SW480 (cell line): Measurements from ENCODE around the gene MCM5.
"Not testable (repeated sequence)": the region's sequence is repeated elsewhere in the genome, so short reads cannot be mapped to it uniquely, and the experiment has no call there.

ENCODE experiments used
- DNase-seq: peaks from one replicate; pipeline ENCODE4 v3.0.0-alpha.2; 2016; ENCODE audit warnings: low spot score

MCM5 gene

DNA sequence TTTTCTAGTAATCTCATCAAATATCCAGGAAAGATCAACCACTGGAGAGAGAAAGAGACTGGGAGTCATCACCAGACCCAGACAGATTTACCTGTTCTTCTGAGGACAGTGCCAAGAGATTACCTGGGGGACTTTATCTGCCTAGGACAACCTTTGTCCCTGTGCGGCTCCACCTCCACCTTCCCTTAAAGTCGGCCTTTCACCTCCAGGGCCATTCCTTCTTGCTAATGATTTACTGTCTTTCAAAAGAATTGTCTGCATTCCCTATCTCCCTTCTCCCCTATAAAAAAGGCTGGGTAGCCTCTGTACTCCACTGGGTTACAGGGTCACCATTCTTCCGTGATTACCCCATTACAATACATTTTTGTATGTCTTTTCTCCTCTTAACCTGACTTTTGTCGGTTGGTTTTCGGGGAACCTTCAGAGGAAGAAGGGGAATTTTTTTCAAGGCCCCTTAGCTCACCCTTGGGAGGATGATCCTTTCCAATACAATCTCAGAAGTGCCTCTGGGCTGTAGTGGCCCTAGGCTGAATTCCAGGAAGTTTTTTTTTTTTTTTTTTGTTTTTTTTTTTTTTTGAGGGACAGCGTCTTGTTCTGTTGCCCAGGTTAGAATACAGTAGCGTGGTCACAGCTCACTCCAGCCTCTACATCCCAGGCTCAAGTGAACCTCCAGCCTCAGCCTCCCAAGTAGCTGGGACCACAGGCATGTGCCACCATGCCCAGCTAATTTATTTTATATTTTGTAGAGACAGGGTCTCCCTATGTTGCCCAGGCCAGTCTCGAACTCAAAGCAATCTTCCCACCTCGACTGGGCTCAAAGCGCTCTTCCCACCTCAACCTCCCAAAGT, 20.6 kb upstream of the MCM5 start:
- no peak for DNase-seq

DNA sequence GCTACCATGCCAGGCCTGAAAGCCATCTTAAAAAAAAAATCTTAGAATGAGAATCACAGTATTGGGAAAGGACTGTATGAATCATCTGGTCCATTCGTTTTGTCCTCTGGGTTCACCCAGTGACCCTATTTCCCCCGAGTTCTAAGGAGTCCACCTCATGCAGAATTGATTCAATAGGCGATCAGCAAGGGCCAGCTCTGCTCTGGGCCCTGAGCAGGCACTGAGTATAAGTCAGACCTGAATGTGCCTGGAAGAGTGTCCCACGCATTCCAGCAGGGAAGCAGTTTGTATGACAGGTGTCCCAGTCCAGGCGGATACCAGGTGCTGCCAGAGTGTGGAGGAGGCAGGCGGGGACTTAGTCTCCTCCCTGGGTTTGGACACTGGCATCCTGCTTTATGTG, 19.9 kb upstream of the MCM5 start:
- DNase-seq: no peak

DNA sequence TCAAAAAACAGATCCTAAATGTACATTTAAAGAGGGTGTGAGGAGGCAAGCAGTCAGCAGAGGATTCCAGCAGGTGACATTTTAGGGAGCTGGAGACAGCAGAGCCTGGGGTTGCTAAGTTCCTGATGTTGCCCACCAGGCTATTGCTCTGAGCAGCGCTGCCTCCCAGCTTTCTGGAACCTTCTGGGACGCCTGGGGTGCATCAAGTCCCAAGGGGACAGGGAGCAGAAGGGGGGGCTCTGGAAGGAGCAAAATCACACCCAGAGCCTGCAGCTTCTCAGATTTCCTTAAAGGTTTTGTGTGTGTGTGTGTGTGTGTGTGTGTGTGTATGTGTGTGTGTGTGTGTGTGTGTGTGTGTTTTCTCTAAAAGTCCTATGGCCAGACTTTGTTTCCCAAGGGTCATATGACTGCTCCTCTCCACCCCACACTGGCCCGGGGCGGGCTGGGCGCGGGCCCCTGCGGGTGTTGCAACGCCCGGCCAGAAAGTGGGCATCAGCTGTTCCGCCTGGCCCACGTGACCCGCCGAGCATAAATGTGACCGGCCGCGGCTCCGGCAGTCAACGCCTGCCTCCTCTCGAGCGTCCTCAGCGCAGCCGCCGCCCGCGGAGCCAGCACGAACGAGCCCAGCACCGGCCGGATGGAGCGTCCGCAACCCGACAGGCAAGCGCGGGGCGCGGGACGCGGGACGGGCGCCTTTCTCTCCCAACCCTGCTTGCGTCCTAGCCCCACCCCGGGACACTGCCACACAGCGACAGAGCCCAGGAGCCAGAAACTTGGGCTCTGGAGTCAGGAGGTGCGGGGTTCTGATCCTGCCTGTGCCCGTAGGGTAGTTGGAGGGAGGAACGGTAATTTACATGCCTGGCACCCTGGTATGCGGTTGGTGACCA, 19.2 kb upstream of the MCM5 start, which contains the start of gene HMOX1:
Gene HMOX1, plus strand, starts transcription at position 560 of the 887 bp plus-strand sequence. Its CDS starts 78 bp downstream, at position 638.
- peak; percentile 65 for DNase-seq

DNA sequence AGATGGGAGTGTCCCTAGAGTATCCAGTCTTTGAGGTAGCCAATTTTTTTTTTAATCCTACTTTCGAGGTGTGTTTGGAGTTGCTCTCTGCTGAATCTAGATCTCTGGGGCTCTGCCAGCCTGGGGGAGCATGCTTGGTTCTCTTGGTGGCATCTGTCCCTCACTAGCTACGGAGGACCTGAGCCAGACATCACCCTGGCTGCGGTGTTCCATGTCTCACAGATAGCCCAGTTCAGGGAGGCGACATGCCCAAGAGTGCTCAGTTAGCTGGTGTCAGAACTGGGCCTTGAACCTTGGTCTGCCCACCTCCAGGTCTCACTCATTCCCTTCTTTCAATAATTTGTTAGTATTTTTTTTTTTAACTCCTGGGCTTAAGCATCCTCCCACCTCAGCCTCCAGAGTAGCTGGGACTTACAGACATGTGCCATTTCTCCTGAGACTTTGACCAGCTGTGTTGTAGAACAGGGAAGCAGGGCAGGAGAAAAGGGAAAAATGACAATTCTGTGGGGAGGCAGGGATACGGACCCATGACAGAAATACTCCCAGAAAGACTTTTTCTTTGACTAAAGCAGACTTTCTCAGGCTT, 18.4 kb upstream of the MCM5 start:
- DNase-seq: no peak

DNA sequence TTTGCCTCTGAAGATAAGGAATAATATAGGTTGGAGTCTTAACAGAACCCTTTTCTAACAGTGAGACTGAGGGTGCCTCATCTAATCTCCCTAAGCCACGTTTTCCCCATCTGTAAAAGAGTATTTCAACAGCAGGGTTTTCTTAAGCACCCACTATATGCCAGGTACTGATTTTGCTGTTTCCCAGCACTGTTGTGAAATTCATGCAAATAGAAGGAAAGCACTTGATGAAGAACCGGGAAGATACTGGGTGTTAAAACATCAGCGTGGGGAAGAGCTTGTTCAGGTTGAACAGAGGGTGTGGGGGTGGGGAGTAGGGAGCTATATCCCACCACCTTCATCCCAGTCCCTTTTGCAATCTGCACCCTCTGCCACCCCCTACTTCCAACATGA, 16.3 kb upstream of the MCM5 start:
- no peak for DNase-seq

DNA sequence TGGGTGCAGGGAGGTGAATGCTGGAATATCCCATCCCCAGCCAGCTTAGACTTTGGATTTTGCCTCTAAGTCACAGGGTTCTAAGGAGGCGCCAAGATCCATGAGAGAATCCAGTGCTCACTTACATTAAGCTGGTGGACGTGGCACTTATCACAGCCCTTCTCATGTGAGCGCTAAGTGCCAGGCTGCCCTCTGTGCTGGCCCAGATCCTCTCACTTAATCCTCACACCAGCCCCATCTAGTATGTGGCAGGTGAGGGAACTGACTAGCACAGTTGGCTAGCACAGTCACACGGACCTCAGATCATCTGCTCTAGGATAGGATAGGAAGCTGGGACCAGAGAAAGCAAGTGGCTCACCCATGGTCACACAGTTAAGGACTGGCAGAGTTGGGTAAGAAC, 15.4 kb upstream of the MCM5 start:
- no peak for DNase-seq

DNA sequence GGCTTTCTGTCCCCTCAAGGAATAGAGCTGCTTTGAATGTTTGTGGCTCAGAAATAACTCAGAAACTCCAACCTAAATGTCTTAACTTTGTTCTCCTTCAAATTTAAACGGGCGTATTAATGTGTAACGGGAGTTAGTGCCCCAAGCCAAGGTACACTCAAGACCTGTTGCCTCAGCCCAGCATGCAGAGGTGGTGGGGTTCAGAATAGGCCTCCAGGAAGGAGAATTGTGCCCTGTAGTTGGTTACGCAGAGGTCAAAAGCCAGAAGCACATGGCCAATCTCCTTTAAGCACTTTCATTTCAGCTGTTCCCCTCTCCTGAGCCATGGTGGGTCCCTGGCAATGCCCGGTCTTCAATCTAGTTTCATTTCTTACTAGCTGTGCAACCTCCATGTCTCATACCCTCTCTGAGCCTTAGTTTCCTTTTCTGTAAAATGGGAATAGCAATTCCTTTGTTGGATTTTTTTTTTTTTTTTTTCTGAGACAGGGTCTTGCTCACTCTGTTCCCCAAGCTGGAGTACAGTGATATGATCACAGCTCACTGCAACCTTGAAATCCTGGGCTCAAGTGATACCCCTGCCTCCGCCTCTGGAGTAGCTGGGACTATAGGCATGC, 14.9 kb upstream of the MCM5 start:
- no peak for DNase-seq

DNA sequence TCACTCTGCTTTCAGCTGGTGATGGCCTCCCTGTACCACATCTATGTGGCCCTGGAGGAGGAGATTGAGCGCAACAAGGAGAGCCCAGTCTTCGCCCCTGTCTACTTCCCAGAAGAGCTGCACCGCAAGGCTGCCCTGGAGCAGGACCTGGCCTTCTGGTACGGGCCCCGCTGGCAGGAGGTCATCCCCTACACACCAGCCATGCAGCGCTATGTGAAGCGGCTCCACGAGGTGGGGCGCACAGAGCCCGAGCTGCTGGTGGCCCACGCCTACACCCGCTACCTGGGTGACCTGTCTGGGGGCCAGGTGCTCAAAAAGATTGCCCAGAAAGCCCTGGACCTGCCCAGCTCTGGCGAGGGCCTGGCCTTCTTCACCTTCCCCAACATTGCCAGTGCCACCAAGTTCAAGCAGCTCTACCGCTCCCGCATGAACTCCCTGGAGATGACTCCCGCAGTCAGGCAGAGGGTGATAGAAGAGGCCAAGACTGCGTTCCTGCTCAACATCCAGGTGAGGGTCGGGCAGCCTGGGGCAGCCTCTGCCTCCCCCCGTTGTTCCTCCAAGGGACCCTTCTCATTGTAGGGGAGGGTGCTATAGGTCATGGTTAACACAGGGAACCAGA, 13.2 kb upstream of the MCM5 start:
- no peak for DNase-seq

DNA sequence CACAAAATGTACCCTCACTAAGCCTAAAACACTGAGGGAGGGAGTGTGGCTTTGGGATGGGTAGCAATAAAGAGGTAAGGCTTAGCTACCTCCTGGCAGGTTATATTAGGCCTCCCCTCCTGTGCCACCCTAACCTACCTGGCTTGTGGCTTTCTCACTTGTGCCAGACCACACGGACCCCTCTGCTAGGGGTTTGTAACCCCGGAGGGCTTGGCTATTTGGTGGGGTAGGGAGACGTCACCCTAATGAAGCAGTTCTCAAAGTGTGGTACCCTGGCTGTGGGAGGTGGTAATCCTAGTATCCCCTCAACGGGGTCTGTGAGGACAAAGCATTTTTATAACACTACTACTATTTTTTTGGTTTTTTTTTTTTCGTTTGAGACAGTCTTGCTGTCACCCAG, 9.0 kb upstream of the MCM5 start:
- no peak for DNase-seq

DNA sequence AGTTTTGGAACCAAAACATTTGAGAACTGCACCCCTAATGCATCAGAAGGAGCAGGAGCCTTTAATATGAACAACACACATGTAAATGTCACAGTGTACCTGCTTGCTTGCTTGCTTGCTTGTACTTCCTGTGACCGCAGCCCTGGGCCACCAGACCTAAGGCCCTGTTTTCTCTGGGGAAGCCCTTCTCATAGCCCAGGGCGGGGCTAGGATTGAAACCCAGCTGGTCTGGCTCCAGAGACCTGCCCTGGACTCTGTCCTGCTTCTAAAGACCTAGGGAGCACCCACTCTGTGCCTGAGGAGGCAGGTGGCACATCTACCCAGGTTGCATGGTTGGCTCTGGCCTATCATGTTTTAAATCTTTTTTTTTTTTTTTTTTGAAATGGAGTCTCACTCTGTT, 7.6 kb upstream of the MCM5 start:
- DNase-seq: no peak

DNA sequence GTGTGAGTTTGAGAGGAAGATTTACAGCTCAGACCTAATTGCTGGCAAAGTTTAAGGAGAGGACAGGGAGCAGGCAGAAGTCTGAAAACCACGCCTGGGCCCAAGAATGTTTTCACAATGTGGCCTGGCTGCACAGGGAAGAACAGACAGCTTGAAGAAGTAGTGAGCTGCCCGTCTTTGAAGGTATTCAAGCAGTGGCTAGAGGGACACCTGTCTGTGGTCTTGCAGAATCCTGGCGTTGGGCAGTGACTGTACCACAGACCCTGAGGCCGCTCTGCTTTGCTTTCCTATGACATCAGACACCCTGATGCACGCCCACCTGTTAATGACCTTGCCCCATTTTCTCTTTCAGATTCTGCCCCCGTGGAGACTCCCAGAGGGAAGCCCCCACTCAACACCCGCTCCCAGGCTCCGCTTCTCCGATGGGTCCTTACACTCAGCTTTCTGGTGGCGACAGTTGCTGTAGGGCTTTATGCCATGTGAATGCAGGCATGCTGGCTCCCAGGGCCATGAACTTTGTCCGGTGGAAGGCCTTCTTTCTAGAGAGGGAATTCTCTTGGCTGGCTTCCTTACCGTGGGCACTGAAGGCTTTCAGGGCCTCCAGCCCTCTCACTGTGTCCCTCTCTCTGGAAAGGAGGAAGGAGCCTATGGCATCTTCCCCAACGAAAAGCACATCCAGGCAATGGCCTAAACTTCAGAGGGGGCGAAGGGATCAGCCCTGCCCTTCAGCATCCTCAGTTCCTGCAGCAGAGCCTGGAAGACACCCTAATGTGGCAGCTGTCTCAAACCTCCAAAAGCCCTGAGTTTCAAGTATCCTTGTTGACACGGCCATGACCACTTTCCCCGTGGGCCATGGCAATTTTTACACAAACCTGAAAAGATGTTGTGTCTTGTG, 6.6 kb upstream of the MCM5 start:
- DNase-seq: no peak

DNA sequence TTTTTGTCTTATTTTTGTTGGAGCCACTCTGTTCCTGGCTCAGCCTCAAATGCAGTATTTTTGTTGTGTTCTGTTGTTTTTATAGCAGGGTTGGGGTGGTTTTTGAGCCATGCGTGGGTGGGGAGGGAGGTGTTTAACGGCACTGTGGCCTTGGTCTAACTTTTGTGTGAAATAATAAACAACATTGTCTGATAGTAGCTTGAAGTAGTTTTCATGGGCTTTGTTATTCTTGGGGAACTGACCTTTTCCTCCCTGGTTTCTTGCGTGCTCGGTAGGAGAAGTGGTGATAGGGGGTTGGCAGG, 6.0 kb upstream of the MCM5 start:
- DNase-seq: no peak

DNA sequence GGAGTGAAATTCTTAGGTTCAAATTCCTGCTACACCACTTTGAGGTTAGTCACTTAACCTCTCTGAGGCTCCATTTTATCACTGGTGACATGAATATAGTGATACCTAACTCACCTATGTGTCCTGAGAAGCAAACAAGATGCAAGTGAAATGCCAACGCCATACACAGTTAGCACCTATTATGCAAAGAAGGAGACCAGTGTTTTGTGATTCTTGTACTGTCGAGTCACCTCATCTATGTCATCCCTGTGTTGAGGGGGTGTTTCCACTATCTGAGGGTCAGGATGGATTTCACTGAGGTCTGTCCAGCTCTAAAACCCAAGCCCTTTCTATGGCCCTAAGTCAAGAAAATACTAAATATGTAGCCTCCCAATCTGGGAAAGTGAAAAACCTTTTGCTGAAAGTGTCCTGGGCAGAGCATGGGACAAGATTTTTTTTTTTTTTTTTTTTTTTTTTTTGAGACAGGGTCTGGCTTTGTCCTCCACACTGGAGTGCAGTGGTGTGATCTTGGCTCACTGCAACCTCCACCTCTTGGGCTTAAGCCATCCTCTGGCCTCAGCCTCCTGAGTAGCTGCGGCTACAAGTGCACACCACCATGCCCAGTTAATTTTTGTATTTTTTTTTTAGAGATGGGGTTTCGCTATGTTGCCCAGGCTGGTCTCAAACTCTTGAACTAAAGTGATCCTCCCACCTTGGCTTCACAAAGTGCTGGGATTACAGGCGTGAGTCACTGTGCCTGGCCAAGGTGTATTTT, 5.0 kb upstream of the MCM5 start:
- DNase-seq: no peak

DNA sequence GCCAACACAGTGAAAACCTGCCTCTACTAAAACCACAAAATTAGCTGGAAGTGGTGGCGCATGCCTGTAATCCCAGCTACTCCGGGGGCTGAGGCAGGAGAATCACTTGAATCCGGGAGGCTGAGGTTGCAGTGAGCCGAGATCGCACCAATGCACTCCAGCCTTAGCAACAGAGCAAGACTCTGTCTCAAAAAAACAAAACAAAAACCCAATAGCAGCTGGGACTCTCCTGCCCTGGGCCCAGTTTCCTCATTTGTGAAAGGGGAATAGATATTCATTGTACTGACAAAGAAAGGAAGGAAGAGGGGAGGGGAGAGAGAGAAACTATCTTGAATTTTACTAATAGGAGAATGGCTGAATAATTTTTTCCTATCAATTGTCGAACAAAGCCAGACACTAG, 3.3 kb upstream of the MCM5 start:
- not testable (repeated sequence) for DNase-seq

DNA sequence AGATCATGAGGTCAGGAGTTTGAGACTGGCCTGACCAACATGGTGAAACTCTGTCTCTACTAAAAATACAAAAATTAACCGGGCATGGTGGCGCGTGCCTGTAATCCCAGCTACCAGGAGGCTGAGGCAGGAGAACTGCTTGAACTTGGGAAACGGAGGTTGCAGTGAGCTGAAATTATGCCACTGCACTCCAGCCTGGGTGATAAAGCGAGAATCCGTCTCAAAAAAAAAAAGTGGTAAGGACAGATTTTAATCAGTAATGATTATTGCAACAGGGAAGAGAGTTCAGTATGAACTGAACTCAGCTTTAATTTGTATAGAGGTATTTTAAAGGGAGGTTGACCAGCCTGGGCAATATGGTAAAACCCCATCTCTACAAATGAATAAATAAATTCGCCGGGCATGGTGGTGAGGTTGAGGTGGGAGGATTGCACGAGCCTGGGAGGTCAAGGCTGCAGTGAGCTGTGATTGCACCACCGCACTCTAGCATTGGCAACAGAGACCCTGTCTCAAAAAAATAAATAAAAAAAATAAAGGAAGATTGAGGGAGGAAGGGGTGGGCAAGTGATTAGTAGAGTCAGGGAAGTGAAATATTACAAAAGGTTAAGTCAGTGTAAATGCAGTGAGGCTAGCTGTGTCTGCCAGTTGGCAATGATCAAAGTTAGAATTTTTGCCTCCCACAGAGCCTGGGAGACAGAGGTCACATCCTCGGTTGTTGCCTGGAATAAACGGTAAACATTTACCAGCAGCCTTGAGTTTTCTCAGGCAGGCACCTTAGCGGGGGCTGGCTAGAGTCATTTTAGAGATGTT, 2.6 kb upstream of the MCM5 start:
- no peak for DNase-seq

DNA sequence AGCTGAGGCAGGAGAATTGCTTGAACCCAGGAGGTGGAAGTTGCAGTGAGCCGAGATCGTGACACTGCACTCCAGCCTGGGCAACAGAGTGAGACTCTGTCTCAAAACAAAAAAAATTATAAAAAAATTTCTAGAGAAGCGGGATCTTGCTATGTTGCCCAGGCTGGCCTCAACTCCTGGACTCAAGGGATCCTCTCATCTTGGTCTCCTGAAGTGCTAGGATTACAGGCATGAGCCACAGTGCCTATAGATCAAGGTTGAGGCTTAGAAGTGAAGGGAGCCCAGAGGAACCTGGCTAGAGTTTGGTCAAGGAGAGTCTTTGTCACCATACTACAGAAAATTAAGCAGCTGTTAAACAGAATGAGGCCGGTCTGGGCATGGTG, 1.4 kb upstream of the MCM5 start:
- DNase-seq: no peak

DNA sequence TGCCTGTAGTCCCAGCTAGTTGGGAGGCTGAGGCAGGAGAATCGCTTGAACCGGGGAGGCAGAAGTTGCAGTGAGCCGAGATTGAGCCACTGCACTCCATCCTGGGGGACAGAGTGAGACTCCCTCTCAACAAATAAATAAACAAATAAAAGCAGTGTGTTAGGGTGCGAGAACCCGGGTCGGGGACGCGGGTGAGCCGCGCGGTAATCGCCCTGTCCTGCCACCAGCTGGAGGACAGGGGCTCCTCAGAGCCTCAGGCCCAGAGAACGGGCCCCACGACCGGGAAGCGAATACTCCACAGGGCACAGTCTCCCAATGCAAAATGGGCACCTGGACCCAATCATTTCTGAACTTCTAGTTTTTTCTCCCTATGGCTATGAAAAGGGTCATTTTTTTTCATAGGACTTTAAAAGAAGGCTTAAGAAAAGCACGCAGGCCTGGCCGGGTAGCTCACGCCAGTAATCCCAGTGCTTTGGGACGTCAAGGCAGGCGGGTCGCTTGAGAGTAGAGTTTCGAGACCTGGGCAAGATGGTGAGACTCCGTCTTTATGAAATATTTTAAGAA, 744 bp upstream of the MCM5 start:
- no peak for DNase-seq

DNA sequence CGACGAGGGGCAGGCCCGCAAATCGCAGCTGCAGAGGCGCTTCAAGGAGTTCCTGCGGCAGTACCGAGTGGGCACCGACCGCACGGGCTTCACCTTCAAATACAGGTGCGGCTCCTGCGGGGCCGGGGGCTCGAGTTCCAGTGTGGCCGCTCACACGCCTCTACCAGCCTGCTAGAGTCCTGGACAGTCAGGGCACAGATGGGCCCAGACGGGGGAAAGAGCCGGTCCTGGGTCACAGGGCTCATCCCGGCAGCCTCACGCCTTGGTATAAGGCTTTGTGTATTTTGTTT, 506 bp downstream of the MCM5 start:
- no peak for DNase-seq

DNA sequence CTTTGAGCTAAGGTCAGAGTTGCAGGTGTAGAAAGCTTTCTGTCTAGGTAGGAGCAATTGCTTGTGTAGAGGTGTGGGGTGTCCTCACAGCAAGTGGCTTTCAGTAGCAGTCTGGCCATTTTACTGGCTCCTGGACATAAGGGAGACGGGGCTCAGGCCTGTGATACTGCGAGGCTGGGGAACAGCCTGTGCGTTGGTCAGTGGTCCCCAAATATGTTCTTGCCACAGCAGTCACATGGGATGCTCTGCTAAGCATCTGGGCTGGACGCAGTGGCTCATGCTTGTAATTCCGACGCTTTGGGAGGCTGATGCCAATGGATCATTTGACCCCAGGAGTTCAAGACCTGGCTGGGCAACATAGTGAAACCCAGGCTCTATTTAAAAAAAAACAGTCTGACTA, 1.9 kb downstream of the MCM5 start:
- DNase-seq: no peak
